ENCODE results near the gene ACOX2. TPM values are rescaled to one million over a fixed set of nuclear protein-coding genes. Genes with fewer than 3 reads are reported as not detected.

Gene ACOX2
- total and polyA plus RNA-seq, 2 of the 13 experiments (the other 11 are each of a cell fraction or from before 2014, with no cell fraction given): 42.6 to 98.5 TPM

DNA sequence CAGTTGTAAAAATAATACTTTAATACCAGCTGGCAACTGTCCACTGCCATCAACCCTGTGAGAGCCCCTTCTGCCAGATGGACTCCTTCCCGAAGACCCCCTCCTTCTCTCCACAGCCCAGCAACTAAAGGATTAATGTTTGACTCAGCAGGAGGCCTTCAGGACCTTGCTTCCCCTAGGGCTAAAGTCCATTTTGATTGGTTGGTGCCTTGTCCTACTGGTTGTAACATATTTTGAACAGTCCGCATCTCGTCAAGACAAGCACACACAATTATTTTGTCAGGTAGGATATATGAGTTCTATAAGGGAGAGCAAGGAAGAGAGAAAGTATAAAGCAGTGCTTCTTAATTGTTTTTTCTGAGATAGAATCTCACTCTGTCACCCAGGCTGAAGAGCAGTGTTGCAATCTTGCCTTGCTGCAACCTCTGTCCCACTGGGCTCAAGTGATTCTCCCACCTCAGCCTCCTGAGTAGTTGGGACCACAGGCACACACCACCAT lies 18.6 kb downstream of the ACOX2 start (continued):
- TF ChIP-seq, protein P1, sequence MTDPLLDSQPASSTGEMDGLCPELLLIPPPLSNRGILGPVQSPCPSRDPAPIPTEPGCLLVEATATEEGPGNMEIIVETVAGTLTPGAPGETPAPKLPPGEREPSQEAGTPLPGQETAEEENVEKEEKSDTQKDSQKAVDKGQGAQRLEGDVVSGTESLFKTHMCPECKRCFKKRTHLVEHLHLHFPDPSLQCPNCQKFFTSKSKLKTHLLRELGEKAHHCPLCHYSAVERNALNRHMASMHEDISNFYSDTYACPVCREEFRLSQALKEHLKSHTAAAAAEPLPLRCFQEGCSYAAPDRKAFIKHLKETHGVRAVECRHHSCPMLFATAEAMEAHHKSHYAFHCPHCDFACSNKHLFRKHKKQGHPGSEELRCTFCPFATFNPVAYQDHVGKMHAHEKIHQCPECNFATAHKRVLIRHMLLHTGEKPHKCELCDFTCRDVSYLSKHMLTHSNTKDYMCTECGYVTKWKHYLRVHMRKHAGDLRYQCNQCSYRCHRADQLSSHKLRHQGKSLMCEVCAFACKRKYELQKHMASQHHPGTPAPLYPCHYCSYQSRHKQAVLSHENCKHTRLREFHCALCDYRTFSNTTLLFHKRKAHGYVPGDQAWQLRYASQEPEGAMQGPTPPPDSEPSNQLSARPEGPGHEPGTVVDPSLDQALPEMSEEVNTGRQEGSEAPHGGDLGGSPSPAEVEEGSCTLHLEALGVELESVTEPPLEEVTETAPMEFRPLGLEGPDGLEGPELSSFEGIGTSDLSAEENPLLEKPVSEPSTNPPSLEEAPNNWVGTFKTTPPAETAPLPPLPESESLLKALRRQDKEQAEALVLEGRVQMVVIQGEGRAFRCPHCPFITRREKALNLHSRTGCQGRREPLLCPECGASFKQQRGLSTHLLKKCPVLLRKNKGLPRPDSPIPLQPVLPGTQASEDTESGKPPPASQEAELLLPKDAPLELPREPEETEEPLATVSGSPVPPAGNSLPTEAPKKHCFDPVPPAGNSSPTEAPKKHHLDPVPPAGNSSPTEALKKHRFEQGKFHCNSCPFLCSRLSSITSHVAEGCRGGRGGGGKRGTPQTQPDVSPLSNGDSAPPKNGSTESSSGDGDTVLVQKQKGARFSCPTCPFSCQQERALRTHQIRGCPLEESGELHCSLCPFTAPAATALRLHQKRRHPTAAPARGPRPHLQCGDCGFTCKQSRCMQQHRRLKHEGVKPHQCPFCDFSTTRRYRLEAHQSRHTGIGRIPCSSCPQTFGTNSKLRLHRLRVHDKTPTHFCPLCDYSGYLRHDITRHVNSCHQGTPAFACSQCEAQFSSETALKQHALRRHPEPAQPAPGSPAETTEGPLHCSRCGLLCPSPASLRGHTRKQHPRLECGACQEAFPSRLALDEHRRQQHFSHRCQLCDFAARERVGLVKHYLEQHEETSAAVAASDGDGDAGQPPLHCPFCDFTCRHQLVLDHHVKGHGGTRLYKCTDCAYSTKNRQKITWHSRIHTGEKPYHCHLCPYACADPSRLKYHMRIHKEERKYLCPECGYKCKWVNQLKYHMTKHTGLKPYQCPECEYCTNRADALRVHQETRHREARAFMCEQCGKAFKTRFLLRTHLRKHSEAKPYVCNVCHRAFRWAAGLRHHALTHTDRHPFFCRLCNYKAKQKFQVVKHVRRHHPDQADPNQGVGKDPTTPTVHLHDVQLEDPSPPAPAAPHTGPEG (CRISPR knock-in tag; IDR thresholded peaks at IDR 0.05): no peak
- TF ChIP-seq FOSL2 (CRISPR knock-in tag; IDR thresholded peaks at IDR 0.05): peak; percentile 59
- TF ChIP-seq BHLHE40 (IDR thresholded peaks at IDR 0.05; ENCODE audit: low read length): no peak
- no peak for TF ChIP-seq ZNF781 (CRISPR knock-in tag; IDR thresholded peaks at IDR 0.05; ENCODE audit: borderline replicate concordance, not compliant biosample characterization)
- TF ChIP-seq ZMYM3 (CRISPR knock-in tag; IDR thresholded peaks at IDR 0.05): no peak
- no peak for TF ChIP-seq NAIF1 (CRISPR knock-in tag; IDR thresholded peaks at IDR 0.05; ENCODE audit: borderline replicate concordance)
- peak; percentile 81 for TF ChIP-seq GATAD2A (CRISPR knock-in tag; IDR thresholded peaks at IDR 0.05)
- peak; percentile 40; the same call in 1 of the 2 replicates for TF ChIP-seq HMG20A (CRISPR knock-in tag; IDR thresholded peaks at IDR 0.05; ENCODE audit: borderline replicate concordance)
- 0 out of 2 replicates have a peak, but pooled peaks have one; percentile 16 for TF ChIP-seq BCL6 (CRISPR knock-in tag; IDR thresholded peaks at IDR 0.05)
- TF ChIP-seq DMAP1 (CRISPR knock-in tag; IDR thresholded peaks at IDR 0.05): 0 out of 2 replicates have a peak, but pooled peaks have one; percentile 38
- no peak for TF ChIP-seq ZNF383 (CRISPR knock-in tag; IDR thresholded peaks at IDR 0.05; ENCODE audit: borderline replicate concordance)
- no peak for TF ChIP-seq RELA (CRISPR knock-in tag; IDR thresholded peaks at IDR 0.05)
- no peak for TF ChIP-seq MED8 (CRISPR knock-in tag; IDR thresholded peaks at IDR 0.05; ENCODE audit: insufficient replicate concordance)
- 0 out of 2 replicates have a peak, but pooled peaks have one; percentile 27 for TF ChIP-seq IRF2 (CRISPR knock-in tag; IDR thresholded peaks at IDR 0.05)
- TF ChIP-seq, protein P2, sequence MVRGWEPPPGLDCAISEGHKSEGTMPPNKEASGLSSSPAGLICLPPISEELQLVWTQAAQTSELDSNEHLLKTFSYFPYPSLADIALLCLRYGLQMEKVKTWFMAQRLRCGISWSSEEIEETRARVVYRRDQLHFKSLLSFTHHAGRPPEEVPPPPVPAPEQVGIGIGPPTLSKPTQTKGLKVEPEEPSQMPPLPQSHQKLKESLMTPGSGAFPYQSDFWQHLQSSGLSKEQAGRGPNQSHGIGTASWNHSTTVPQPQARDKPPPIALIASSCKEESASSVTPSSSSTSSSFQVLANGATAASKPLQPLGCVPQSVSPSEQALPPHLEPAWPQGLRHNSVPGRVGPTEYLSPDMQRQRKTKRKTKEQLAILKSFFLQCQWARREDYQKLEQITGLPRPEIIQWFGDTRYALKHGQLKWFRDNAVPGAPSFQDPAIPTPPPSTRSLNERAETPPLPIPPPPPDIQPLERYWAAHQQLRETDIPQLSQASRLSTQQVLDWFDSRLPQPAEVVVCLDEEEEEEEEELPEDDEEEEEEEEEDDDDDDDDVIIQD (CRISPR knock-in tag; IDR thresholded peaks at IDR 0.05; ENCODE audit: low read depth): no peak
- TF ChIP-seq, protein P3, sequence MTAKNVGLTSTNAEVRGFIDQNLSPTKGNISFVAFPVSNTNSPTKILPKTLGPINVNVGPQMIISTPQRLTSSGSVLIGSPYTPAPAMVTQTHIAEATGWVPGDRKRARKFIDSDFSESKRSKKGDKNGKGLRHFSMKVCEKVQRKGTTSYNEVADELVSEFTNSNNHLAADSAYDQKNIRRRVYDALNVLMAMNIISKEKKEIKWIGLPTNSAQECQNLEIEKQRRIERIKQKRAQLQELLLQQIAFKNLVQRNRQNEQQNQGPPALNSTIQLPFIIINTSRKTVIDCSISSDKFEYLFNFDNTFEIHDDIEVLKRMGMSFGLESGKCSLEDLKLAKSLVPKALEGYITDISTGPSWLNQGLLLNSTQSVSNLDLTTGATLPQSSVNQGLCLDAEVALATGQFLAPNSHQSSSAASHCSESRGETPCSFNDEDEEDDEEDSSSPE (CRISPR knock-in tag; IDR thresholded peaks at IDR 0.05): 0 out of 2 replicates have a peak, but pooled peaks have one; percentile 28
- peak; percentile 37 for TF ChIP-seq SALL1 (CRISPR knock-in tag; IDR thresholded peaks at IDR 0.05)
